Activated CD4-positive, alpha-beta T cell treated with anti-CD3 and anti-CD28 coated beads for 36 hours (primary cell): ENCODE measurements around the gene UAP1L1. TPM values are rescaled to one million over a fixed set of nuclear protein-coding genes. Genes with fewer than 3 reads are reported as not detected.
A peak's percentile ranks its signal among the peaks of the same experiment; 100 is the strongest.

Source experiments
- ATAC-seq: fragments of 200-7000 bp; cut with Tn5 transposase; one replicate; pipeline ENCODE4 v1.10.0; 2021; ENCODE audit warnings: mild to moderate bottlenecking, moderate library complexity
- CTCF ChIA-PET: fragments of 350-600 bp; sonication (Branson Sonifier 250); formaldehyde crosslinking; loops from one replicate; lab custom pipeline; 2021; ENCODE audit warnings: antibody characterized with exemption; lab: Charles Lee
- POLR2A ChIA-PET: fragments of 350-600 bp; sonication (Branson Sonifier 250); formaldehyde crosslinking; loops from one replicate; lab custom pipeline; 2021; ENCODE audit warnings: antibody characterized with exemption, inconsistent platforms; lab: Charles Lee
- DNase-seq: peaks from one replicate; pipeline ENCODE4 v3.0.0-alpha.2; 2020
- H3K27ac Mint-ChIP-seq: one replicate; pipeline ENCODE4 v1.8.0; 2021; ENCODE audit warnings: mixed read lengths
- H3K27me3 Mint-ChIP-seq: one replicate; pipeline ENCODE4 v1.8.0; 2021; ENCODE audit warnings: mixed read lengths
- H3K36me3 Mint-ChIP-seq: one replicate; pipeline ENCODE4 v1.8.0; 2021; ENCODE audit warnings: low read depth, mixed read lengths
- H3K4me1 Mint-ChIP-seq: one replicate; pipeline ENCODE4 v1.8.0; 2021; ENCODE audit warnings: mixed read lengths
- H3K4me3 Mint-ChIP-seq: one replicate; pipeline ENCODE4 v1.8.0; 2021; ENCODE audit warnings: mild to moderate bottlenecking, moderate library complexity, mixed read lengths
- H3K9me3 Mint-ChIP-seq: one replicate; pipeline ENCODE4 v1.8.0; 2021; ENCODE audit warnings: low read depth, mixed read lengths
- intact Hi-C, 2 experiments: fragments of 100-400 bp; cut with DNase I in 1 of 2; cut with micrococcal nuclease in 1 of 2; formaldehyde crosslinking; loops; one replicate each; pipeline versions ENCODE4 v1.14.2 to v1.15.1; 2022 to 2024; cut with DNase I, micrococcal nuclease
- total RNA-seq, 2 experiments: library from RNA; stranded (reverse); gene quantifications; one replicate each; pipeline ENCODE4 v1.2.3, GENCODE V29; 2021

Gene UAP1L1
- total RNA-seq, 2 experiments from 2014 or later: 12.5 to 14.4 TPM

GRCh38 chr9:137041124-137041523, 36.2 kb upstream of the UAP1L1 start:
- Mint-ChIP-seq H3K36me3 (no peaks in the 10 kb centered on the region), H3K9me3 (no peaks in the 10 kb centered on the region), H3K4me1 (peaks cover 6% of the 10 kb centered on the region), H3K27me3 (peaks cover 14% of the 10 kb centered on the region), H3K4me3 (no peak overlapping the region), H3K27ac (no peak overlapping the region)
- CTCF ChIA-PET: no interaction called here
- POLR2A ChIA-PET: no interaction called here
- intact Hi-C loops: loop anchor here in 1 of 2 experiments (10.0 kb wide), 1 partner anchor 184 kb away; the partner anchor contains the start of genes CYSRT1, RNF208 and RNF224
- DNase-seq (no peak), ATAC-seq (no peak)

- intact Hi-C loops: loop anchor here in 1 of 2 experiments (10.0 kb wide), 1 partner anchor 182 kb away; the partner anchor contains the start of genes CYSRT1, RNF208 and RNF224
- ChIA-PET POLR2A (no interaction called here), CTCF (no interaction called here)
- no peak for ATAC-seq
- Mint-ChIP-seq H3K27me3 (peaks cover 25% of the 10 kb centered on the region), H3K9me3 (no peaks in the 10 kb centered on the region), H3K4me1 (peaks cover 6% of the 10 kb centered on the region), H3K36me3 (no peaks in the 10 kb centered on the region), H3K4me3 (no peak overlapping the region), H3K27ac (no peak overlapping the region)
- DNase-seq: no peak
Measured at GRCh38 chr9:137042751-137043727, 34.3 kb upstream of the UAP1L1 start.

GRCh38 chr9:137044037-137044436, 33.3 kb upstream of the UAP1L1 start:
- Mint-ChIP-seq H3K4me1 (peaks cover 6% of the 10 kb centered on the region), H3K36me3 (no peaks in the 10 kb centered on the region), H3K9me3 (no peaks in the 10 kb centered on the region), H3K27ac (no peak overlapping the region), H3K4me3 (no peak overlapping the region), H3K27me3 (peaks cover 25% of the 10 kb centered on the region)
- intact Hi-C loops: loop anchor here in 1 of 2 experiments (10.0 kb wide), 1 partner anchor 181 kb away; the partner anchor contains the start of genes CYSRT1, RNF208 and RNF224
- DNase-seq: no peak
- ChIA-PET CTCF (interaction anchor here (1.0 to 1.5 kb wide), 4 partner anchors 9 to 20 kb away, joined by 3 to 6 read pairs (median 4); no protein-coding TSS in a partner anchor), POLR2A (interaction anchor here (1.3 kb wide), 1 partner anchor 9 kb away, joined by 3 read pairs; no protein-coding TSS in a partner anchor)
- no peak for ATAC-seq

GRCh38 chr9:137044502-137045177, 32.7 kb upstream of the UAP1L1 start:
- intact Hi-C loops: loop anchor here (5.0 to 10.0 kb wide), 3 partner anchors 180 to 197 kb away; partner anchors contain the start of genes CYSRT1 (in 1 of the 2), PHPT1 (in 1 of the 2), RNF208 (in 1 of the 2) and RNF224 (in 1 of the 2)
- H3K4me1 Mint-ChIP-seq: peaks cover 9% of the 10 kb centered on the region
- ATAC-seq (no peak), DNase-seq (no peak)
- POLR2A ChIA-PET: interaction anchor here (1.0 to 1.3 kb wide), 2 partner anchors 10 to 61 kb away, joined by 3 read pairs; no protein-coding TSS in a partner anchor
- peaks cover 28% of the 10 kb centered on the region for H3K27me3 Mint-ChIP-seq
- no peaks in the 10 kb centered on the region for H3K36me3 Mint-ChIP-seq
- H3K4me3 Mint-ChIP-seq: peak overlapping the region; percentile 61
- no peak overlapping the region for H3K27ac Mint-ChIP-seq
- CTCF ChIA-PET: interaction anchor here (0.6 to 1.5 kb wide), 8 partner anchors 9 to 79 kb away, joined by 3 to 6 read pairs (median 4); no protein-coding TSS in a partner anchor
- H3K9me3 Mint-ChIP-seq: no peaks in the 10 kb centered on the region

- intact Hi-C loops: loop anchor here (1.0 to 10.0 kb wide), 6 partner anchors 17 to 198 kb away; partner anchors contain the start of genes ABCA2 (in 1 of the 2), CYSRT1 (in 1 of the 2), PHPT1 (in 1 of the 2) and RNF208 (in 1 of the 2)
- CTCF ChIA-PET: interaction anchor here (0.6 to 2.0 kb wide), 8 partner anchors 10 to 80 kb away, joined by 3 to 20 read pairs (median 6); partner anchors contain the start of gene MAN1B1
- H3K9me3 Mint-ChIP-seq: no peaks in the 10 kb centered on the region
Measured at GRCh38 chr9:137045294-137046087, 31.8 kb upstream of the UAP1L1 start.

GRCh38 chr9:137046088-137046787, 31.1 kb upstream of the UAP1L1 start, which contains the start of gene NPDC1:
TSS of gene NPDC1 (minus strand) at chr9:137046177. CDS start at chr9:137045989, 188 bp downstream.
- intact Hi-C loops: loop anchor here (1.0 to 10.0 kb wide), 6 partner anchors 18 to 199 kb away; partner anchors contain the start of genes ABCA2 (in 1 of the 2), CYSRT1 (in 1 of the 2), PHPT1 (in 1 of the 2) and RNF208 (in 1 of the 2)
- Mint-ChIP-seq H3K4me1 (peaks cover 12% of the 10 kb centered on the region), H3K9me3 (no peaks in the 10 kb centered on the region), H3K36me3 (no peaks in the 10 kb centered on the region), H3K27me3 (peaks cover 34% of the 10 kb centered on the region), H3K4me3 (peak within 1 kb of the TSS; percentile 61), H3K27ac (no peak within 1 kb of the TSS)
- ChIA-PET POLR2A (interaction anchor here (0.6 to 0.7 kb wide), 3 partner anchors 51 to 277 kb away, joined by 3 to 4 read pairs (median 3); no protein-coding TSS in a partner anchor), CTCF (interaction anchor here (0.6 to 4.3 kb wide), 33 partner anchors 10 to 420 kb away, joined by 3 to 43 read pairs (median 4); partner anchors contain the start of genes CLIC3, MAN1B1, RNF224 and SAPCD2)
- ATAC-seq (peak; percentile 65), DNase-seq (peak; percentile 92)

More at GRCh38 chr9:137045294-137046087, 31.8 kb upstream of the UAP1L1 start:
- H3K4me3 Mint-ChIP-seq: peak overlapping the region; percentile 61
- no peak overlapping the region for H3K27ac Mint-ChIP-seq
- DNase-seq: peak; percentile 57
- peaks cover 12% of the 10 kb centered on the region for H3K4me1 Mint-ChIP-seq
- peaks cover 34% of the 10 kb centered on the region for H3K27me3 Mint-ChIP-seq
- POLR2A ChIA-PET: interaction anchor here (1.0 to 1.3 kb wide), 2 partner anchors 11 to 60 kb away, joined by 3 read pairs; no protein-coding TSS in a partner anchor
- no peaks in the 10 kb centered on the region for H3K36me3 Mint-ChIP-seq
- ATAC-seq: peak; percentile 38

- Mint-ChIP-seq H3K27me3 (peaks cover 35% of the 10 kb centered on the region), H3K9me3 (no peaks in the 10 kb centered on the region), H3K27ac (no peak overlapping the region), H3K36me3 (no peaks in the 10 kb centered on the region), H3K4me3 (no peak overlapping the region), H3K4me1 (peaks cover 12% of the 10 kb centered on the region)
- DNase-seq: peak; percentile 39
- ATAC-seq: no peak
- ChIA-PET CTCF (interaction anchor here (0.7 to 4.3 kb wide), 9 partner anchors 10 to 1152 kb away, joined by 3 to 43 read pairs (median 5); partner anchors contain the start of gene SAPCD2), POLR2A (no interaction called here)
- intact Hi-C loops: loop anchor here (2.0 to 10.0 kb wide), 4 partner anchors 18 to 202 kb away; partner anchors contain the start of genes CYSRT1 (in 1 of the 2), PHPT1 (in 1 of the 2), RNF208 (in 1 of the 2) and RNF224 (in 1 of the 2)
Measured at GRCh38 chr9:137048655-137049543, 28.4 kb upstream of the UAP1L1 start.

GRCh38 chr9:137049544-137050449, 27.5 kb upstream of the UAP1L1 start:
- DNase-seq (peak; percentile 88), ATAC-seq (peak; percentile 64)
- H3K27ac Mint-ChIP-seq: no peak overlapping the region
- CTCF ChIA-PET: interaction anchor here (0.7 to 4.3 kb wide), 7 partner anchors 14 to 393 kb away, joined by 3 to 43 read pairs (median 5); partner anchors contain the start of gene SAPCD2
- intact Hi-C loops: loop anchor here (2.0 to 10.0 kb wide), 4 partner anchors 17 to 202 kb away; partner anchors contain the start of genes CYSRT1 (in 1 of the 2), PHPT1 (in 1 of the 2), RNF208 (in 1 of the 2) and RNF224 (in 1 of the 2)
- no peaks in the 10 kb centered on the region for H3K9me3 Mint-ChIP-seq
- peaks cover 7% of the 10 kb centered on the region for H3K4me1 Mint-ChIP-seq
- peaks cover 31% of the 10 kb centered on the region for H3K27me3 Mint-ChIP-seq
- no peak overlapping the region for H3K4me3 Mint-ChIP-seq
- H3K36me3 Mint-ChIP-seq: no peaks in the 10 kb centered on the region
- POLR2A ChIA-PET: no interaction called here
